HFF-Myc (cell line): ENCODE data around the gene CHSY1.

Source experiments
- DNase-seq: peaks from one replicate; pipeline ENCODE4 v3.0.0-alpha.2; 2011; ENCODE audit warnings: low read depth; ENCODE audit errors: extremely low read depth
- H3K4me3 ChIP-seq: replicated peaks from 2 replicates; pipeline ENCODE4 v1.5.1; 2011; ENCODE audit warnings: low read depth, mild to moderate bottlenecking, control low read depth, low read length
- TF ChIP-seq, protein P1 (sequence below): IDR thresholded peaks from 2 replicates; pipeline ENCODE4 v1.5.1; 2012; ENCODE audit warnings: mild to moderate bottlenecking, low read depth, low read length, control low read depth; ENCODE audit errors: missing control alignments

Gene CHSY1

DNA sequence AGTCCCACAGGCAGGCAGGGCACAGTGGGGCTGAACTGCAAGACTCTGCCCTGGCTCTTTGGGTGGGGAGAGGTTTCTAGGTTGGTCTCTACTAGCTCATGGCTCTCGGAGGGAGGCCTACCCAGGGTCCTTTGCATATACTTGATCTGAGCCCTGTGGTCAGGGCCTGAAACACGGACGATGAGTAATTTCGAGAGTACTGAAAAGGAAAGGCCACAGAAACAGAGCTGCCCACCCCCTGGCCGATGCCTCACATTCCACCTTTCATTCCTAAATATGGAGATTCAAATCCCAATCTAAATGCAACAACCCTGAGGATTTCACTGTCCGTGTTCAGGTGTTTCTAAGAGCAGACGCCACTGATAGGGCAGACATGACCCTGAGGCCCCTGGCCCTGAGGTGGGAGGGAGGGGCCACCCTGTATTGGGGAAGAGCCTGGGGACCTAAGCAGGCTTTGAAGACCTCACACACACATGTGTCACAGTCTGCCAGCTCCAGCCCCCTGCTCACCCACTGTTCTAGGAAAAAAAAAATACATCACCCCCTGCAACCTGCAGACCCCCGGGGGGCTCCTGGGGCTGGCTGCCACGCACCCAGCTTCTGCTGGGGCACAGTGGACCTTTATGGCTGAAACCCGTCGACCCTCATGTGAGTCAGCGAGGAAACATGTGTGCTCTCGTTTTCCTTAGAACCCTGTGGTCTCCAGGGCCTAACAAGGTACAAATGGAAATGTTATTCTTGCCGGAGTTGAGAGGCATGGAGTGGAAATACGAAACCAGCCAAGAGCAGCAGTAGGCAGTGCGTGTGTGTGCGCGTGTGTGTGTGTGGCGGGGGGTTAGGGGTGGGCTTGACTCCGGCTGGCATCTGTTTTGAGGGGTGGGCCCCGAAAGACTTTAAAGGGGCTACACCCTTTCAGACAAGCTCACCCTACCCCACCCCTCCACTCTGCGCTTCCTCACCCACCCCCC lies 112.7 kb downstream of the CHSY1 start:
- no peak for DNase-seq
- TF ChIP-seq, protein P1, sequence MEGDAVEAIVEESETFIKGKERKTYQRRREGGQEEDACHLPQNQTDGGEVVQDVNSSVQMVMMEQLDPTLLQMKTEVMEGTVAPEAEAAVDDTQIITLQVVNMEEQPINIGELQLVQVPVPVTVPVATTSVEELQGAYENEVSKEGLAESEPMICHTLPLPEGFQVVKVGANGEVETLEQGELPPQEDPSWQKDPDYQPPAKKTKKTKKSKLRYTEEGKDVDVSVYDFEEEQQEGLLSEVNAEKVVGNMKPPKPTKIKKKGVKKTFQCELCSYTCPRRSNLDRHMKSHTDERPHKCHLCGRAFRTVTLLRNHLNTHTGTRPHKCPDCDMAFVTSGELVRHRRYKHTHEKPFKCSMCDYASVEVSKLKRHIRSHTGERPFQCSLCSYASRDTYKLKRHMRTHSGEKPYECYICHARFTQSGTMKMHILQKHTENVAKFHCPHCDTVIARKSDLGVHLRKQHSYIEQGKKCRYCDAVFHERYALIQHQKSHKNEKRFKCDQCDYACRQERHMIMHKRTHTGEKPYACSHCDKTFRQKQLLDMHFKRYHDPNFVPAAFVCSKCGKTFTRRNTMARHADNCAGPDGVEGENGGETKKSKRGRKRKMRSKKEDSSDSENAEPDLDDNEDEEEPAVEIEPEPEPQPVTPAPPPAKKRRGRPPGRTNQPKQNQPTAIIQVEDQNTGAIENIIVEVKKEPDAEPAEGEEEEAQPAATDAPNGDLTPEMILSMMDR, result no peak
- H3K4me3 ChIP-seq, result no peak overlapping the region

DNA sequence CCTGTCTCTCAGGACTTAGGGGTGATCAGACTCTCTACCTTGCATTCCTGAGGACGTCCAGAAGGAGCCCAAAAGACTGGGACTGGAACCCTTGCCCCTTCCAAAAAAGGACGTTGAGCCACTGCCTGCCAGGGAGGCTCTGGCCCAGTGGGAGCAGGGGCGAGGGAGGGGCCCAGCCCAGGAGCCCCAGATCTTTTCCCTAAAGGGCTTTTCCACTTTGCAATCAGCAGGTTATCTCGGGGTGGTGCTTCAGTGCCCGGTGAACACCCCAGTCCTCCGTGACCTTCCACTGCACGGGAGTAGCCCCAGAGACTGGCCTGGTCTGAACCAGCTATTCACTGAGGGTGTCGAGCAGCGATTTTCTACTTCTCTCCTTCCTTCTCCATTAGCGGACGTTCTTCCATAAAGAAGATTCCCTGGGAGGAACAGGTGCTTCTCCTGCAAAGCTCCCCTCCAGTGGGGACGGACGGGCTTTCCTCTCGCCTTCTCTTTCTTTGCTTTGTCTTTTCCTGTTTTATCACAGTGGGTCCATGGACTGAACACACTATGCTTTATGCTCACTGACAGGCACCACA lies 113.7 kb downstream of the CHSY1 start:
- TF ChIP-seq, protein P1, result no peak
- no peak for DNase-seq
- H3K4me3 ChIP-seq, result no peak overlapping the region

DNA sequence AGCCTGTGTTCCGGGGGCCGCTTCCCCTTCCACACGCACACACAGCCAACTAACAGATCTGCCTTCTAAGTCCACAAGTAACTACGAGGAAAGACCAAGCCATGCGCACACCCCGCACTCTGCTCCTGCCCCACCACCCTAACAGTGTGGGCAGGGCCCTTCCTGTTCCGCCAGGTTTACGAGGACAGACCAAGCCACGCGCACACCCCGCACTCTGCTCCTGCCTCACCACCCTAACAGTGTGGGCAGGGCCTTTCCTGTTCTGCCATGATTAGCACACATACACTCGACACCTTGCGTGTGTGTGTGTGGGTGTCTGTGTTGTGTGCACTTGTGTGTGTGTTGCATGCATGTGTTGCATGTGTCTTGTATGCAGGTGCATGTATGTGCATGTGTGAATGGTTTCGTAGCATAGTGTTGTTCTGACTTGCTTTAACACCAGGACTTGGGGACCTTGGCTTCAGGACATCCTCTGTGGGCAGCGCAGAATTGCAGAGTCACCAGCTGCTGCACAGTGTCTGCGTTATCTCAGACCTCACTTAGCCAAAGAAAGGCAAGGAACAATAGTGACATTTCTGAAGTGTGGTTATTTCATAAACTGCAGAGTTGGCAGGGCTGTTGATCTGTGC lies 114.4 kb downstream of the CHSY1 start:
- no peak for DNase-seq
- TF ChIP-seq, protein P1, result no peak
- no peak overlapping the region for H3K4me3 ChIP-seq

DNA sequence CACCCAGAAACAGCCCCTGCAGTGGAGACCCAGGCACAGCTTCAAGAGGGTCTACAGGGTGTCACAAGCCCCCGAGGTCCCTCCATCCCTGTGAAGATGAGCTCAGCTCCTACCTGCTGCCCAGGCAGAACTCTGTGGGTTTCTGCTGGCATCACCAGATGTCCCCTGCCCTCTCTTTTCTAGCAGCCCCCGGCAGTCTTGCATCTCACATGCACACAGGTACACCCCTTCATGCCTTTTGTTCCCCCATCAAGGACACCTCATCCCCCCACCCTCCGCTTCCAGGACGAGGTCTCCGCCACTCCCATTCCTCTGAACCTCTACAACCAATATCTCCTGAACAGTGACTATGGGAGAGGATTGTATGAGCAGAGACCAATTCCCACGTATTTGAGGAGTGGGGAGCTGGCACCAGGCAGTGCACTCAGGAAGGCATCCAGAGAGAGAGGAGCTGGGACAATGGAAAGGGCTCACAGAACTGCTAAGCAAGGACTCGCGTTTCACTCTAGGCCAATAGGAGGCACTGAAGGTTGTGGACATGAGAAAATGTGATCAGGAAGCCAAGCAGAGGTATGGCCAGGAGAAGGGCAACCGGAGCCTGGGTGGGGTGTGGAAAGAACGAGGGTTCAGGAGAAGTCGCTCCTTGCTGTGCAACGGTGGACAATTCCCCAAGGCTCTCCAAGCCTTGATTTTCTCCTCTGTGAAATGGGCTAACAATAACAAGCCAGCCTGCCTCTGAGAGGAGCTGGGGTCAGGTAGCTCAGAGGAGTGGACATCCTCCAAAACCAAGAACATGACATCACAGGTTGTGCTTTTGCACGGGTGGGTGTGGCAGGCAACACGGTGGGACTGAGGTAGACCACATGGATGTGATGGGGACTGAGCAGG lies 115.2 kb downstream of the CHSY1 start:
- TF ChIP-seq, protein P1, result no peak
- DNase-seq, result no peak
- no peak overlapping the region for H3K4me3 ChIP-seq

DNA sequence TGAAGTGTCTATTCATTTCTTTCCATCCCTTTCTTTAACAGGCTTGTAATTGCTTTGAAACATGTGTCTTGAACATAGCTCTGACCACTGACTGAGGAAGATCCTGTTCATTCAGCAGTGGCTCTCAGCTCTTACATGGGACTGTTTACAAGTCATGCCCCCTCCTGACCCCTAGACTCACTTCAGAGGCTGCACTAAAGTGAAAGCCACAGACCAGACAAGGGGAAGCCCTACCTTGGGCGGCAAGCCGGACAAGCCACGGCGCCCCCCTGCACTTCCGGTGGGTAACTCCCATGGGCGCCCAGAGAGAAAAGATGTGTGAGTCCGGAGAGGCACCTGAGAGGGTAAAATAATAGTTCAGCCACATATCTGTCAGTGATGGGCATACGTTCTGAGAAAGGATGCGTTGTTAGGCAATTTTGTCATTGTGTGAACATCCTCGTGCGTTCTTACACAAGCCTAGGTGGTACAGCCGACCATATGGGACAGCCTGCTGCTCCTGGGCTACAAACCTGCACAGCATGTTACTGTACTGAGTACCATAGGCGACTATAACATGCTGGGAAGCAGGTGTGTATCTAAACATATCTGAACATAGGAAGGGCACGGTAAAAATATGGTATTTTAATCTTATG lies 116.2 kb downstream of the CHSY1 start:
- DNase-seq, result no peak
- TF ChIP-seq, protein P1, result no peak
- no peak overlapping the region for H3K4me3 ChIP-seq

DNA sequence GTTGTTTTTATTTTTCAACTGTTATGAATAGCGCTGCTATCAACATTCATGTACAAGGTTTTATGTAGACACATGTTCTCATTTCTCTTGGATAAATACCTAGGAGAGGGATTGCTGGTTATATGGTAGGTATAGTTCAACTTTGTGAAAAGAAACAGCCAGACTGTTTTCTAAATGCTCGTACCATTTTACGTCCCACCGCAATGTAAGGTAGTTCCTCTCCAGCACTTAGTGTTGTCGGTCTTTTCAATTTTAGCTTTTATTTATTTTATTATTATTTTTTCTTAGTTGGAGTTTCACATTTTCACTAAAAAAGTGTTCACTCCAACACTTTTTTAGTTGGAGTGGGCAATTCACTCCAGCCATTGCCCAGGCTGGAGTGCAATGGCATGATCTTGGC lies 117.1 kb downstream of the CHSY1 start:
- no peak overlapping the region for H3K4me3 ChIP-seq
- TF ChIP-seq, protein P1, result no peak

More for the DNA sequence above, 117.1 kb downstream of the CHSY1 start:
- DNase-seq, result no peak
